Ovary (tissue), 9 donors: Measurements from ENCODE around the gene ITIH1. TPM values are rescaled to one million over a fixed set of nuclear protein-coding genes. Genes with fewer than 3 reads are reported as not detected.

Experiments used
- DNase-seq, 5 donors: peaks; one replicate each; pipeline ENCODE4 v3.0.0-alpha.2; 2019 to 2020
- H3K27ac ChIP-seq, 2 donors: fragments of 200-600 bp; one replicate each; pipeline versions ENCODE4 v1.5.1 to v1.8.0; 2019 to 2022
- H3K27me3 ChIP-seq: fragments of 200-600 bp; one replicate; pipeline ENCODE4 v1.8.0; 2022
- H3K36me3 ChIP-seq: fragments of 200-600 bp; sonication (generic); one replicate; pipeline ENCODE4 v1.5.1; 2019
- H3K4me1 ChIP-seq: one replicate; pipeline ENCODE4 v1.8.1; 2013; ENCODE audit warnings: mild to moderate bottlenecking, moderate library complexity; ENCODE audit not compliant: insufficient read depth
- H3K4me3 ChIP-seq: fragments of 200-600 bp; sonication (generic); one replicate; pipeline ENCODE4 v1.5.1; 2017
- H3K9me3 ChIP-seq, 2 donors: fragments of 200-600 bp in 1 of 2; sonication (generic) in 1 of 2; one replicate each; pipeline versions ENCODE4 v1.5.1 to v1.8.1; 2013 to 2019; ENCODE audit warnings: mild to moderate bottlenecking in 1 of 2, moderate library complexity in 1 of 2
- EP300 ChIP-seq: sonication (generic); formaldehyde crosslinking; IDR thresholded peaks from one replicate; pipeline ENCODE4 v1.6.1; 2017; ENCODE audit warnings: antibody characterized with exemption
- POLR2A ChIP-seq: fragments of 450-650 bp; IDR thresholded peaks from one replicate; pipeline ENCODE4 v1.6.1; 2017; ENCODE audit warnings: antibody characterized with exemption, mild to moderate bottlenecking, moderate library complexity
- WGBS, 3 donors: extraction: QIAGEN DNeasy Blood & Tissue Kit in 1 of 3; methylation state at CpG; one replicate each; pipeline versions ENCODE4 v1.1.5 to v1.1.7; 2013 to 2017; 5-methylcytosine and 5-hydroxymethylcytosine counted together
- intact Hi-C, 4 donors: fragments of 100-400 bp; cut with DNase I; formaldehyde crosslinking; loops; one replicate each; pipeline versions ENCODE4 v1.11.0 to v1.15.1; 2022 to 2023
- polyA plus RNA-seq, 2 donors: library from polyadenylated mRNA; stranded (reverse); fragments of 200-250 nt in 1 of 2; fragments of 350-450 nt in 1 of 2; fragmentation: Illumina TruSeq in 1 of 2; extraction: RNeasy Lipid Tissue Mini Kit (QIAGEN cat#74804) in 1 of 2; gene quantifications; one replicate each; pipeline ENCODE4 v1.2.3, GENCODE V29; 2013 to 2014
- total RNA-seq, 7 donors: library from RNA; depleted of rRNA in 2 of 7; stranded (reverse); fragments of >200 nt in 2 of 7; fragmentation: NEBNext Ultra II Directional in 3 of 7; extraction: Animal tissue kit (Norgen Biotek cat#: 25700) in 3 of 7; gene quantifications; one replicate each; pipeline versions ENCODE4 v1.1.0 to v1.2.4, GENCODE V29; 2016 to 2023
- TF ChIP-seq, protein P1 (sequence below), 3 donors: fragments of 450-650 bp in 2 of 3; fragments of 200-600 bp in 1 of 3; IDR thresholded peaks; one replicate each; pipeline versions ENCODE4 v1.5.1 to v1.8.0; 2016 to 2022; ENCODE audit warnings: antibody characterized with exemption in 3 of 3, mild to moderate bottlenecking in 1 of 3
- donor health status: DM: no; HTN: no; CAD: no; lungs with moderate emphysema.
- donor health status: DM: no; HTN: no; CAD: no.
- donor health status: Bipolar disorder and iron deficiency.
- donor health status: DM: yes; HTN: yes; CAD: no.
- donor health status: DM: no; HTN: no; CAD: no.
- donor health status: DM: yes; HTN: yes; CAD: no.

Gene ITIH1
- total and polyA plus RNA-seq, 9 donors: 0.42 to 0.79 (median 0.49) TPM; not detected in 5

DNA sequence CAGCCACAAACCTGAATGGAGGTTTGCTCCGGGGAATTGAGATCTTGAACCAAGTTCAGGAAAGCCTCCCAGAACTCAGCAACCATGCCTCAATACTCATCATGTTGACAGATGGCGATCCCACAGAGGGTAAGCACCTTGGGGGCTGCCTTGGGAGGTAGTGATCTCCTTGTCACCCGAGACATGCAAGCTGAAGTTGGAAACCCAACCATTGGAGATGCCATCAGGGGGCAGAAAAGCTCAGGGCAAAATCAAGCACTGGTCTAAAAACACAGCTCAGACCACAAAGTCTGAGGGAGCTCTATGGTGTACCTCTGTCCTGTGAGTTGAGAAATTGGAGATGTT, 5.8 kb downstream of the ITIH1 start:
- Histone ChIP-seq H3K36me3 (no peaks in the 10 kb centered on the region), H3K4me3 (no peak overlapping the region), H3K4me1 (no peaks in the 10 kb centered on the region), H3K27ac (no peak overlapping the region), H3K27me3 (no peaks in the 10 kb centered on the region), H3K9me3 (no peaks in the 10 kb centered on the region)
- WGBS, 3 donors: 79 to 93% (median 89%) methylated on average over 3 of the region's 3 CpGs
- no peak for TF ChIP-seq EP300
- no peak for TF ChIP-seq POLR2A
- TF ChIP-seq, protein P1, sequence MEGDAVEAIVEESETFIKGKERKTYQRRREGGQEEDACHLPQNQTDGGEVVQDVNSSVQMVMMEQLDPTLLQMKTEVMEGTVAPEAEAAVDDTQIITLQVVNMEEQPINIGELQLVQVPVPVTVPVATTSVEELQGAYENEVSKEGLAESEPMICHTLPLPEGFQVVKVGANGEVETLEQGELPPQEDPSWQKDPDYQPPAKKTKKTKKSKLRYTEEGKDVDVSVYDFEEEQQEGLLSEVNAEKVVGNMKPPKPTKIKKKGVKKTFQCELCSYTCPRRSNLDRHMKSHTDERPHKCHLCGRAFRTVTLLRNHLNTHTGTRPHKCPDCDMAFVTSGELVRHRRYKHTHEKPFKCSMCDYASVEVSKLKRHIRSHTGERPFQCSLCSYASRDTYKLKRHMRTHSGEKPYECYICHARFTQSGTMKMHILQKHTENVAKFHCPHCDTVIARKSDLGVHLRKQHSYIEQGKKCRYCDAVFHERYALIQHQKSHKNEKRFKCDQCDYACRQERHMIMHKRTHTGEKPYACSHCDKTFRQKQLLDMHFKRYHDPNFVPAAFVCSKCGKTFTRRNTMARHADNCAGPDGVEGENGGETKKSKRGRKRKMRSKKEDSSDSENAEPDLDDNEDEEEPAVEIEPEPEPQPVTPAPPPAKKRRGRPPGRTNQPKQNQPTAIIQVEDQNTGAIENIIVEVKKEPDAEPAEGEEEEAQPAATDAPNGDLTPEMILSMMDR (IDR thresholded peaks at IDR 0.05): no peak
- DNase-seq: peak in 1 of 5 donors; percentile 2
- intact Hi-C loops: no loop called here

DNA sequence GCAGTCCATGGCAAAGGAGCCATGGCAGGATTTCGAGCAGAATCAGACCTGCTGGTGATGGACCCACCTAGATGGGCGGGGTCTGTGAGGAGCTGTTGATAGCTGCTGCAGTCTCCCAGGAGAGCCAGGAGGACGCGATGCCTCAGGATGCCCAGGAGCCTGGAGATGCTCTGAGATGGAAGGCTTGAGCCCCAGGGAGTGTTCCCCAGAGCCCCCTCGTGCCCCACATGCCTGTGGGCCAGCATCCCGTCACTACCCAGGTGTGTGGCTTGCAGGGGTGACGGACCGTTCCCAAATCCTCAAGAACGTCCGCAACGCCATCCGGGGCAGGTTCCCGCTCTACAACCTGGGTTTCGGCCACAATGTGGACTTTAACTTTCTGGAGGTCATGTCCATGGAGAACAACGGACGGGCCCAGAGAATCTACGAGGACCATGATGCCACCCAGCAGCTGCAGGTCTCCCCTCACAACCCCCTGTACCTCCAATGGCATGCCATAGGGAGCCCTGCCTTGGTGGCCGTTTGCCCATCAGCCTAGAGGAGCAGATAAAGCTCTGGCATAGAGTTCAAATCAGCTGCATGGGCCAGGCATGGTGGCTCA, 6.7 kb downstream of the ITIH1 start:
- TF ChIP-seq EP300 (no peak), POLR2A (no peak)
- TF ChIP-seq, protein P1 (IDR thresholded peaks at IDR 0.05): no peak
- Histone ChIP-seq H3K27me3 (no peaks in the 10 kb centered on the region), H3K4me1 (no peaks in the 10 kb centered on the region), H3K9me3 (no peaks in the 10 kb centered on the region), H3K4me3 (no peak overlapping the region), H3K36me3 (no peaks in the 10 kb centered on the region), H3K27ac (no peak overlapping the region)
- intact Hi-C loops: no loop called here
- WGBS, 3 donors: 78 to 88% (median 83%) methylated on average over 17 to 18 of the region's 18 CpGs
- DNase-seq: peak in 2 of 5 donors; percentile 8 to 19

DNA sequence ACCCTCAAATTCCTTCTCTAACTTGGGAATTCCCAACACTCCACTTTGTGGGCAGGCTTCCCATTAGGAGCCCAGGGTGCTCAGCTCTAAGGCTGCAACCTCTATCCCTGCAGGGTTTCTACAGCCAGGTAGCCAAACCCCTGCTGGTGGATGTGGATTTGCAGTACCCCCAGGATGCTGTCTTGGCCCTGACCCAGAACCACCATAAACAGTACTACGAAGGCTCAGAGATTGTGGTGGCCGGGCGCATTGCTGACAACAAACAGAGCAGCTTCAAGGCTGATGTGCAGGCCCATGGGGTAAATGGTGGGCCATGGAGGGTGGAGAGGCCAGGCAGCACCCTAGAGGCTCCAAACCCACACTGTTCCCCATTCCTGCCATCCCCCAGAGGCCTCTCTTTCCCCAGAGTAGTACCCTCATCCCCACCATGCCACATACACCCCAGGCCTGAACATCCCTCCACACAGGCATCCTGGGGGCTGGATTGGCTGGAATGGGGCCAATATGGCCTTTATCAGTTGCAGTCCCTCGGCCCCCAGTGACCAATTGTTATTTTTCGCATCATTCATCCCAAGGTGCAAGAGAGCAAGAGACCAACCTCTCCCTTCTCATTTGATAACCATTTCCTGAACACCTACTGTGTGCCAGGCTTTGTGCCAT, 7.7 kb downstream of the ITIH1 start:
- Histone ChIP-seq H3K9me3 (no peaks in the 10 kb centered on the region), H3K27me3 (no peaks in the 10 kb centered on the region), H3K4me3 (no peak overlapping the region), H3K36me3 (no peaks in the 10 kb centered on the region), H3K27ac (no peak overlapping the region), H3K4me1 (no peaks in the 10 kb centered on the region)
- peak in 1 of 5 donors; percentile 12 for DNase-seq
- intact Hi-C loops: no loop called here
- 70 to 80% (median 73%) methylated on average over 5 of the region's 5 CpGs for WGBS, 3 donors
- TF ChIP-seq, protein P1 (IDR thresholded peaks at IDR 0.05): no peak
- no peak for TF ChIP-seq POLR2A
- TF ChIP-seq EP300: no peak

DNA sequence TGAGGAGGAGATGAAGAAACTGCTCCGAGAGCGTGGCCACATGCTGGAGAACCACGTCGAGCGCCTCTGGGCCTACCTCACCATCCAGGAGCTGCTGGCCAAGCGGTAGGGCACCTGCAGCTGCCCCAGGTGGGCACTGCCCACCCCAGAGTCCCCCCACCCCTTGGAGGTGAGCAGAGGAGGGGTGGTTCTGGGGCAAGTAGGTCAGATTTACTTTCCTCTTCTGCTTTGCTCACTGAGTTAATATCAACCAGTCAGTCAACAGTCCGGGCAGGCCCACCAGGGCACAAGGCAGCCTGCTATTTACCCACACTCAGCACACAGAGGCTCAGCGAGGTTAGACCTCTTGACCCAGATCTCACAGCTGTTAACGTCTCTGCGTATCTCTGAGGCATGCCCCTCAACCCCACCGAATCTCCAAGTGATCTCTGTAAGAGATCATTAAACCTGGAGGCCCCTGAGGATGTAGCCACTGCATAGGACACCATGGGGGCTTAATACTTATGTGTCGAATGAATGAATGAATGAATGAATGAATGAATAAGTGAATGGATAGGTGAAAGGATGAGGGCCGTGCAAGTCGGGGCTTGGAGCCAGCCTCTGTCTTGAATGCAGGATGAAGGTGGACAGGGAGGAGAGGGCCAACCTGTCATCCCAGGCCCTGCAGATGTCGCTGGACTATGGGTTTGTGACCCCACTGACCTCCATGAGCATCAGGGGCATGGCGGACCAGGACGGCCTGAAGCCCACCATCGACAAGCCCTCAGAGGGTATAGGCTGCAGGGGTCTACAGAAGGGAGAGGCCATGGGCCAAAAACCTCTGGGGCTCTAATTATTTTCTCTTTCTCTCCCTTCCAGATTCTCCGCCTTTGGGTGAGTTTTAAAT, 9.2 kb downstream of the ITIH1 start:
- intact Hi-C loops: no loop called here
- WGBS, 3 donors: 84 to 88% (median 87%) methylated on average over 19 of the region's 19 CpGs
- TF ChIP-seq POLR2A (no peak), EP300 (no peak)
- TF ChIP-seq, protein P1 (IDR thresholded peaks at IDR 0.05): no peak
- no peak overlapping the region for H3K4me3 ChIP-seq
- no peaks in the 10 kb centered on the region for H3K27me3 ChIP-seq
- peak in 1 of 5 donors; percentile 7 for DNase-seq
- H3K27ac ChIP-seq: no peak overlapping the region
- H3K9me3 ChIP-seq: no peaks in the 10 kb centered on the region
- no peaks in the 10 kb centered on the region for H3K36me3 ChIP-seq
- no peaks in the 10 kb centered on the region for H3K4me1 ChIP-seq
